Measurements from ENCODE around the gene ATP7B. TPM values are rescaled to one million over a fixed set of nuclear protein-coding genes. Genes with fewer than 3 reads are reported as not detected.

Gene ATP7B
- total and polyA plus RNA-seq, 2 of the 4 experiments (the other 2 are of a cell fraction): 2.7 to 2.9 TPM

DNA sequence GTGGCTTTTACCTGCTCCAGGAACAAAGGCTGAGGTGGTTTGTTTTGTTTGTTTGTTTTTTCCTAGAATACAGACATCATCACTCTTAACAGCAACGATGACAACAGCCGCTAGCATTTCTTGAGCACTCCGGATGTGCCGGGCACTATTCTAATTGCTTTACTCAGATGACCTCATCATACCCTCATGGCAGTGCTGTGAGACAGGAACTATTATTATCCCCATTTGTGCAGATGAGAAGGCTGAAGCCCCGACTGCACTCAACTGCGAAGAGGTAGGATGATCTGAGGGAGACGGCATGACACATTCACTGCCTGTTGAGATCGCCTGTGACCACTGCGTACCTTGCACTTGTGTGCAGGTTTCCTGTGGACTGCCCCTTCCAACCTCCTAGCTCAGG is 83.0 kb downstream of the ATP7B start:
- Histone ChIP-seq H3K27ac (ENCODE audit: insufficient read depth, low read length) (no peak overlapping the region), H3K18ac (ENCODE audit: low read depth, low read length) (no peak overlapping the region), H3K4me2 (ENCODE audit: low read depth, low read length) (no peak overlapping the region), H2BK15ac (ENCODE audit: low read depth, low read length) (no peak overlapping the region), H3K23ac (ENCODE audit: low read depth, low read length) (no peak overlapping the region), H3K27me3 (ENCODE audit: control insufficient read depth, insufficient read depth, low read length) (no peaks in the 10 kb centered on the region), H3K36me3 (ENCODE audit: control insufficient read depth, insufficient read depth, low read length) (no peaks in the 10 kb centered on the region), H3K56ac (ENCODE audit: extremely low read depth, insufficient read depth, low read length) (no peak overlapping the region), H2BK120ac (ENCODE audit: low read depth, low read length) (no peak overlapping the region), H3K14ac (replicated peaks; ENCODE audit: low read depth, low read length) (no peak overlapping the region), H2BK5ac (ENCODE audit: low read depth, low read length, poor library complexity, severe bottlenecking) (no peak overlapping the region), H3K9me3 (ENCODE audit: control insufficient read depth, insufficient read depth, low read length) (no peaks in the 10 kb centered on the region), H4K5ac (ENCODE audit: low read depth, low read length) (no peak overlapping the region), H2BK20ac (ENCODE audit: low read depth, low read length) (no peak overlapping the region), H3K4ac (ENCODE audit: low read depth, low read length) (no peak overlapping the region), H3K79me1 (ENCODE audit: low read depth in 1 of 2, low read length in 2 of 2) (no peaks in the 10 kb centered on the region), H3K4me1 (ENCODE audit: control insufficient read depth, insufficient read depth, low read length) (no peaks in the 10 kb centered on the region), H3K9me1 (ENCODE audit: insufficient read depth, low read length) (0 out of 2 replicates have a peak, but pooled peaks cover 4% of the 10 kb centered on the region), H2AFZ (replicated peaks; ENCODE audit: low read length, poor library complexity) (no peak overlapping the region), H4K8ac (ENCODE audit: low read depth in 2 of 2, low read length in 2 of 2) (no peak overlapping the region), H2AK9ac (replicated peaks; ENCODE audit: low read depth, low read length, poor library complexity) (no peak overlapping the region), H2AK5ac (ENCODE audit: low read depth, low read length) (no peak overlapping the region), H3K9ac (ENCODE audit: low read depth, low read length) (no peak overlapping the region), H4K91ac (ENCODE audit: insufficient read depth, low read depth, low read length) (no peak overlapping the region), H4K20me1 (ENCODE audit: insufficient read depth, low read length) (no peaks in the 10 kb centered on the region; the same call in 1 of the 2 replicates), H3K4me3 (ENCODE audit: insufficient read depth, low read depth, low read length) (no peak overlapping the region)
- no peak for TF ChIP-seq MXI1 (IDR thresholded peaks at IDR 0.05; ENCODE audit: borderline replicate concordance, low read depth, low read length)
- no peak for TF ChIP-seq RAD21 (IDR thresholded peaks at IDR 0.05; ENCODE audit: low read length)
- no peak for TF ChIP-seq FOS (IDR thresholded peaks at IDR 0.05; ENCODE audit: low read depth, low read length)
- TF ChIP-seq MAZ (IDR thresholded peaks at IDR 0.05; ENCODE audit: borderline replicate concordance, low read depth, low read length): no peak
- TF ChIP-seq, protein P1, sequence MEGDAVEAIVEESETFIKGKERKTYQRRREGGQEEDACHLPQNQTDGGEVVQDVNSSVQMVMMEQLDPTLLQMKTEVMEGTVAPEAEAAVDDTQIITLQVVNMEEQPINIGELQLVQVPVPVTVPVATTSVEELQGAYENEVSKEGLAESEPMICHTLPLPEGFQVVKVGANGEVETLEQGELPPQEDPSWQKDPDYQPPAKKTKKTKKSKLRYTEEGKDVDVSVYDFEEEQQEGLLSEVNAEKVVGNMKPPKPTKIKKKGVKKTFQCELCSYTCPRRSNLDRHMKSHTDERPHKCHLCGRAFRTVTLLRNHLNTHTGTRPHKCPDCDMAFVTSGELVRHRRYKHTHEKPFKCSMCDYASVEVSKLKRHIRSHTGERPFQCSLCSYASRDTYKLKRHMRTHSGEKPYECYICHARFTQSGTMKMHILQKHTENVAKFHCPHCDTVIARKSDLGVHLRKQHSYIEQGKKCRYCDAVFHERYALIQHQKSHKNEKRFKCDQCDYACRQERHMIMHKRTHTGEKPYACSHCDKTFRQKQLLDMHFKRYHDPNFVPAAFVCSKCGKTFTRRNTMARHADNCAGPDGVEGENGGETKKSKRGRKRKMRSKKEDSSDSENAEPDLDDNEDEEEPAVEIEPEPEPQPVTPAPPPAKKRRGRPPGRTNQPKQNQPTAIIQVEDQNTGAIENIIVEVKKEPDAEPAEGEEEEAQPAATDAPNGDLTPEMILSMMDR (conservative IDR thresholded peaks at IDR 0.05; ENCODE audit: low read depth, low read length): no peak
- no peak for TF ChIP-seq BHLHE40 (IDR thresholded peaks at IDR 0.05; ENCODE audit: low read depth, low read length)
- TF ChIP-seq RFX5 (IDR thresholded peaks at IDR 0.05; ENCODE audit: low read depth, low read length): no peak
- TF ChIP-seq RCOR1 (IDR thresholded peaks at IDR 0.05; ENCODE audit: insufficient replicate concordance, low read length): no peak
- no peak for TF ChIP-seq CHD1 (IDR thresholded peaks at IDR 0.05; ENCODE audit: low read depth, low read length)
- TF ChIP-seq SMC3 (IDR thresholded peaks at IDR 0.05; ENCODE audit: low read depth, low read length): no peak
- TF ChIP-seq POLR2A (IDR thresholded peaks at IDR 0.05; ENCODE audit: low read depth, low read length): no peak
- no peak for TF ChIP-seq CEBPB (IDR thresholded peaks at IDR 0.05; ENCODE audit: low read depth, low read length)
- TF ChIP-seq, protein P2, sequence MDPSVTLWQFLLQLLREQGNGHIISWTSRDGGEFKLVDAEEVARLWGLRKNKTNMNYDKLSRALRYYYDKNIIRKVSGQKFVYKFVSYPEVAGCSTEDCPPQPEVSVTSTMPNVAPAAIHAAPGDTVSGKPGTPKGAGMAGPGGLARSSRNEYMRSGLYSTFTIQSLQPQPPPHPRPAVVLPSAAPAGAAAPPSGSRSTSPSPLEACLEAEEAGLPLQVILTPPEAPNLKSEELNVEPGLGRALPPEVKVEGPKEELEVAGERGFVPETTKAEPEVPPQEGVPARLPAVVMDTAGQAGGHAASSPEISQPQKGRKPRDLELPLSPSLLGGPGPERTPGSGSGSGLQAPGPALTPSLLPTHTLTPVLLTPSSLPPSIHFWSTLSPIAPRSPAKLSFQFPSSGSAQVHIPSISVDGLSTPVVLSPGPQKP (IDR thresholded peaks at IDR 0.05; ENCODE audit: borderline replicate concordance, low read depth, low read length): no peak
- TF ChIP-seq, protein P3, sequence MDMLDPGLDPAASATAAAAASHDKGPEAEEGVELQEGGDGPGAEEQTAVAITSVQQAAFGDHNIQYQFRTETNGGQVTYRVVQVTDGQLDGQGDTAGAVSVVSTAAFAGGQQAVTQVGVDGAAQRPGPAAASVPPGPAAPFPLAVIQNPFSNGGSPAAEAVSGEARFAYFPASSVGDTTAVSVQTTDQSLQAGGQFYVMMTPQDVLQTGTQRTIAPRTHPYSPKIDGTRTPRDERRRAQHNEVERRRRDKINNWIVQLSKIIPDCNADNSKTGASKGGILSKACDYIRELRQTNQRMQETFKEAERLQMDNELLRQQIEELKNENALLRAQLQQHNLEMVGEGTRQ (IDR thresholded peaks at IDR 0.05; ENCODE audit: low read depth, low read length): no peak
- no peak for TF ChIP-seq MAFK (IDR thresholded peaks at IDR 0.05; ENCODE audit: low read depth, low read length)
- no peak for TF ChIP-seq NFE2L2 (IDR thresholded peaks at IDR 0.05; ENCODE audit: low read depth, low read length)
- ChIA-PET POLR2A (ENCODE audit: unreplicated experiment) (no interaction called here), CTCF (no interaction called here)
- in situ Hi-C loops (cut with MboI; ENCODE audit: low sequenced_read_pairs): no loop called here
- BruUV-seq (replicated peaks): no TSS peak
- dilution Hi-C loops (cut with HindIII; ENCODE audit: low sequenced_read_pairs, unreplicated experiment): no loop called here
- DNase-seq (no peak), ATAC-seq (ENCODE audit: low read depth) (no peak)
- intact Hi-C loops (cut with micrococcal nuclease): no loop called here
- WGBS, 2 experiments (ENCODE audit: extremely low coverage in 2 of 2, insufficient read length in 1 of 2): no CpG with 5 or more reads among the region's 9 CpGs

All from IMR-90 (cell line).